Subcutaneous abdominal adipose tissue (tissue), 5 donors: ENCODE measurements around the gene RBP3.
"Not testable (repeated sequence)": the region's sequence is repeated elsewhere in the genome, so short reads cannot be mapped to it uniquely, and the experiment has no call there.

Experiments
- H3K27ac ChIP-seq: one replicate; pipeline ENCODE4 v1.7.0; 2013; ENCODE audit warnings: low read depth, mild to moderate bottlenecking, inconsistent platforms, low read length, moderate library complexity
- H3K27me3 ChIP-seq, 5 donors: one replicate each; pipeline ENCODE4 v1.7.0; 2013; ENCODE audit warnings: low read length in 5 of 5, inconsistent platforms in 1 of 5; ENCODE audit not compliant: control insufficient read depth in 5 of 5, insufficient read depth in 4 of 5
- H3K36me3 ChIP-seq, 5 donors: one replicate each; pipeline ENCODE4 v1.7.0; 2013; ENCODE audit warnings: low read length in 5 of 5; ENCODE audit not compliant: control insufficient read depth in 5 of 5, insufficient read depth in 5 of 5
- H3K4me1 ChIP-seq, 5 donors: one replicate each; pipeline ENCODE4 v1.7.0; 2013; ENCODE audit warnings: low read length in 5 of 5, mild to moderate bottlenecking in 3 of 5, moderate library complexity in 1 of 5; ENCODE audit not compliant: control insufficient read depth in 5 of 5, insufficient read depth in 5 of 5
- H3K4me3 ChIP-seq, 5 donors: one replicate each; pipeline ENCODE4 v1.7.0; 2013; ENCODE audit warnings: low read length in 5 of 5, low read depth in 1 of 5
- H3K9ac ChIP-seq, 5 donors: one replicate each; pipeline ENCODE4 v1.7.0; 2013; ENCODE audit warnings: low read length in 5 of 5, mild to moderate bottlenecking in 4 of 5, moderate library complexity in 3 of 5
- H3K9me3 ChIP-seq, 5 donors: one replicate each; pipeline ENCODE4 v1.7.0; 2013; ENCODE audit warnings: low read length in 5 of 5; ENCODE audit not compliant: control insufficient read depth in 5 of 5
- donor health status: healthy.
- donor health status: healthy.
- donor health status: healthy.
- donor health status: healthy.
- donor health status: healthy.

RBP3 gene

GRCh38 chr10:47379445-47379785 lies 31.3 kb downstream of the RBP3 start:
- H3K4me3 ChIP-seq = no peak overlapping the region
- no peaks in the 10 kb centered on the region for H3K9me3 ChIP-seq
- H3K36me3 ChIP-seq = no peaks in the 10 kb centered on the region
- H3K27me3 ChIP-seq = peaks cover 0 to 12% (median 0%) of the 10 kb centered on the region in 5 donors
- peaks cover 0 to 15% (median 12%) of the 10 kb centered on the region in 5 donors for H3K4me1 ChIP-seq
- no peak overlapping the region for H3K27ac ChIP-seq
- H3K9ac ChIP-seq = no peak overlapping the region

GRCh38 chr10:47379901-47380300 lies 31.7 kb downstream of the RBP3 start:
- Histone ChIP-seq H3K36me3 (no peaks in the 10 kb centered on the region), H3K4me1 (peaks cover 0 to 15% (median 10%) of the 10 kb centered on the region in 5 donors), H3K27me3 (peaks cover 0 to 12% (median 0%) of the 10 kb centered on the region in 5 donors), H3K4me3 (no peak overlapping the region), H3K9me3 (no peaks in the 10 kb centered on the region), H3K9ac (no peak overlapping the region), H3K27ac (no peak overlapping the region)

DNA sequence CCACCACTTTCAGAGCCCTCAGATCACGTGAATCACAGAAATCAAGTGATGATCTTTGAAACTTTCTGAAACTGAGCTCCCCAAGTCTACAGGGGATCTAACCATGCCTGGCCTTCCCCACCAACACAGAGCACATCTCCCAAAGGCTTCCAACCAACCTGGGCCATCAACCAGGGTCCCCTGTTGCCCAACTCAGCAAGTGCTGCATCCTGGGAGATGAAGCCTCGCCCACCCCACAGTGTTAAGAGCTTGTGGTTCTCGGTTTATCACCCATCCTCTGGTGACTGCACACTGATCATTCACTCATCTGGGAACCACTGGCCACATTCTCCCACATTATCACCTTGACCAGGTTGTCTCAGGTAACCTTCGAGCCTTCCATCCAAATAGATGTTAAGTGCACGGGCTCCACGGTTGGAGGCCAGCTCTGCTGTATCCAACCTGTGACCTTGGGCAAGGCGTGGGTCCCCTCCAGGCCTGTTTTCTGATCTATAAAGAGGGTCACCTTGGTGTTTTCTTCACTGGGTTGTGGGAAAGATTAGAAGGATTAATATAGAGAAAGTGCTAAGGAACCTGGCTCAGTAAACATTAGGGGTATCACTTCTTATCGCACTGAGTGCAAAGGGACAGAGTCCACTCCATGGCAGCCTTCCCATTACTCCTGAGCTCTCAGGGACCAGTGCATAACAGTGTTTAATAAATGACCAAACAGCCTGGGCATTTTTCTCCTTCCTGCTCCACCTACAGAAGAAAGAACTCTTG lies 32.4 kb downstream of the RBP3 start:
- no peaks in the 10 kb centered on the region for H3K36me3 ChIP-seq
- H3K27me3 ChIP-seq = peaks cover 0 to 12% (median 0%) of the 10 kb centered on the region in 5 donors
- H3K27ac ChIP-seq = no peak overlapping the region
- H3K9me3 ChIP-seq = no peaks in the 10 kb centered on the region
- H3K4me3 ChIP-seq = no peak overlapping the region
- no peak overlapping the region for H3K9ac ChIP-seq
- H3K4me1 ChIP-seq = peaks cover 0 to 13% (median 9%) of the 10 kb centered on the region in 5 donors

- no peak overlapping the region for H3K4me3 ChIP-seq
- H3K4me1 ChIP-seq = peaks cover 0 to 13% (median 9%) of the 10 kb centered on the region in 5 donors
- H3K9ac ChIP-seq = no peak overlapping the region
- H3K36me3 ChIP-seq = no peaks in the 10 kb centered on the region
- peaks cover 0 to 12% (median 0%) of the 10 kb centered on the region in 5 donors for H3K27me3 ChIP-seq
- no peaks in the 10 kb centered on the region for H3K9me3 ChIP-seq
- no peak overlapping the region for H3K27ac ChIP-seq
Observed at GRCh38 chr10:47381103-47381395, 32.9 kb downstream of the RBP3 start.

DNA sequence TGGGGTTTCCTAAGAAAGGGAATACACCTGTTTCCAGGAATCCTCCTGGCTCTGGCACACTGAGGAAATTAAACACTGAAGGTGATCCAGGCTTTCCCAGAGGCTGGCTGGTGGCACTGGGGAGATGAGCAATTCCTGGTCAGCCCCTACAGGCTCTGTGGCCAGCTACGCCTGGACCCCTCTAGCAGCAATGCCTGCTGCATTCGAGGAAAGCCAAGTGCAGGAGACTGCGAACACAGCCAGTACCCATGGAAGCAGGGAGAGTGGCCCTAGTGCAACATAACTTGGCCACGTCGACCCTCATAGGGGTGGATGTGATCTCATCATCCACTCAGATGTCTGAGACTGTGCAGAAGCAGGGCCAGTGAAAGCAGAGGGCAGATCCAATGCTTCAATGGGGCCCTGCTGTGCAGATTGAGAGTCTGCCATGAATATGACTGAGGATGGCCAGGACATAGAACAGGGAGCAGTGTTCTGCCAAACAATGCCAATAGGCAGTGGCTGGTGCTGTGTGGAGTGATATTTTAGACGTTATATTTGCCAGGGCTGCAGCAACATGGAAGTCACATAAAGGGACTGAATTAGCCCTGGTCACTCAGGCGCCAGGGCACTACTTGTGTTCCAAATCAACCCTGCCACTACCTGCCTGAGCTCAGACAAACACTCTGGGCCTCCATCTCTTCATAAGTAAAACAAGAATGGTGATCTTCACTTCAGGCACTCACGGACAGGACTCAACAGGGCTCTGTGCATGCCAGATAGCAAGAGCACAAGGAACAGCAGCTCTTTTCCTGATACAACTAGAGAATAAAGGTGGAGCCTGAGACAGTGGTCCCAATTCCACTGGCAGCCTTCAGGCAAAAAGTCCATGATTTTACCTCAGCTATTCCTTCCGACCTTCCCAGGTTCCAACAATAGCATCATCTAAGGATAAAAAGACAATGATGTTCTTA lies 33.5 kb downstream of the RBP3 start:
- no peaks in the 10 kb centered on the region for H3K36me3 ChIP-seq
- peaks cover 0 to 12% (median 0%) of the 10 kb centered on the region in 5 donors for H3K27me3 ChIP-seq
- no peaks in the 10 kb centered on the region for H3K9me3 ChIP-seq
- H3K4me3 ChIP-seq = no peak overlapping the region
- no peak overlapping the region for H3K9ac ChIP-seq
- peaks cover 0 to 13% (median 9%) of the 10 kb centered on the region in 5 donors for H3K4me1 ChIP-seq
- H3K27ac ChIP-seq = no peak overlapping the region

DNA sequence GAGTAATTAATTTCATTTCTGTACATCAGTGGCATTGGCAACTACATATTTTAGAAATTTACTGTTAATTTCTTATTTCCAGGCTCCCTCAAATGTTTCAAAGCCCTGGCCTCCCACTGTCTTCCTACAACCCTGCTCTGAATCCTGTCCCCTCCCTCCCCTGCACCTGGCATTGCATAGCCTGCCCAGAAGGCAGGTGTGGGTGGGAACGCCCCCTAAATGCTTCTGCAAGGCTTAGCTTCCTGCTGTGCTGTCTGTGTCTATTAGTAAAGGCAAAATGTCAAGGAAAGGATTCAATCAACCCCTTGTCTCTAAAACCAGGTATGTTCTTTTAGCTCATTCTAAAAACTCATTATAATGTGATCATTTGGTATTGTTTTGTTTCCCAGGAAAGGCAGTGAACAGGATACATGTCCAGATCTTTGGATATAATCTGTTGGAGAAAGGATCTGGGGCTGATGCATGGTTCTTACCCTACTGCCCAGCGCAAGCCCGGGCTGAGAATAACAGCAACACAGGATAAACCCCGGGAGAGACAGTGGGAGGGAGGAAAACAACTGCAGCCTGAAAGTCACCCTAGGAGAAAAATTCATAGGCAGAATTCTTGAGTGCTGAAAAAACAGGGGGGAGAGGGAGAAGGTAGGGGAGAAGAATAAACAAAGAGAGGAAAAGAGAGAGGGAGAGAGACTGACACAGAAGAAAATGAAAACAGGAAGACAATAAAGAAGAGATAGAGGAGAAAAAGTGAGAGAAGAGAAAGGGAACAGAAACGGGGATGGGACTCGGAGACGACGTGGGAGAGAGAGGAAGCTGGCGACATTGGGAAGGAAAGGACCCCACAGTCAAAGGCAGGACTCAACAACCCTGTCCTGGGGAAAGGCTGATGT lies 35.3 kb downstream of the RBP3 start:
- no peak overlapping the region for H3K27ac ChIP-seq
- no peaks in the 10 kb centered on the region for H3K27me3 ChIP-seq
- H3K9ac ChIP-seq = peak overlapping the region in 1 of 5 donors; percentile 6
- H3K4me1 ChIP-seq = peaks cover 0 to 13% (median 9%) of the 10 kb centered on the region in 5 donors
- no peaks in the 10 kb centered on the region for H3K36me3 ChIP-seq
- H3K4me3 ChIP-seq = peak overlapping the region in 4 of 5 donors; percentile 58 to 79 (median 74)
- peaks cover 0 to 3% (median 0%) of the 10 kb centered on the region in 5 donors for H3K9me3 ChIP-seq

GRCh38 chr10:47384148-47384921 lies 36.2 kb downstream of the RBP3 start, which contains the start of gene ZNF488:
Gene ZNF488, minus strand, starts transcription at chr10:47384293. Its CDS starts 15,464 bp downstream, at chr10:47368829.
- Histone ChIP-seq H3K4me1 (peaks cover 0 to 13% (median 9%) of the 10 kb centered on the region in 5 donors), H3K27me3 (no peaks in the 10 kb centered on the region), H3K4me3 (peak within 1 kb of the TSS; percentile 58 to 79 (median 71)), H3K27ac (peak within 1 kb of the TSS; percentile 70), H3K36me3 (no peaks in the 10 kb centered on the region), H3K9ac (peak within 1 kb of the TSS; percentile 28 to 79 (median 70)), H3K9me3 (peaks cover 0 to 3% (median 0%) of the 10 kb centered on the region in 5 donors)

- H3K27me3 ChIP-seq, H3K4me3 ChIP-seq, H3K9me3 ChIP-seq, H3K36me3 ChIP-seq, H3K27ac ChIP-seq, H3K9ac ChIP-seq: not testable (repeated sequence)
- peaks cover 0 to 13% (median 9%) of the 10 kb centered on the region in 5 donors for H3K4me1 ChIP-seq
Observed at GRCh38 chr10:47386104-47386503, 37.9 kb downstream of the RBP3 start.

- Histone ChIP-seq H3K4me1 (peaks cover 0 to 10% (median 8%) of the 10 kb centered on the region in 5 donors), H3K36me3 (no peaks in the 10 kb centered on the region), H3K27me3 (no peaks in the 10 kb centered on the region), H3K4me3 (no peak overlapping the region), H3K9ac (no peak overlapping the region), H3K9me3 (peaks cover 0 to 3% (median 0%) of the 10 kb centered on the region in 5 donors), H3K27ac (no peak overlapping the region)
Observed at GRCh38 chr10:47388879-47389278, 40.7 kb downstream of the RBP3 start.
